H1 (cell line): ENCODE results near the gene LRFN3. TPM values are rescaled to one million over a fixed set of nuclear protein-coding genes. Genes with fewer than 3 reads are reported as not detected.

ENCODE experiments used
- CBX5 ChIP-seq: fragments of 300-800, 300-1000 bp; sonication (generic); IDR thresholded peaks from 2 replicates; pipeline ENCODE4 v1.7.1; 2016; ENCODE audit warnings: antibody characterized with exemption, low read length, low read depth
- JUND ChIP-seq: IDR thresholded peaks from 2 replicates; pipeline ENCODE4 v1.6.1; 2011; ENCODE audit warnings: mild to moderate bottlenecking, improper control_type of control experiment, low read length
- KDM4A ChIP-seq: IDR thresholded peaks from one replicate; pipeline ENCODE4 v1.7.1; 2012; ENCODE audit warnings: low read depth, mild to moderate bottlenecking, moderate library complexity, low read length, inconsistent platforms; ENCODE audit not compliant: severe bottlenecking
- RXRA ChIP-seq: IDR thresholded peaks from 2 replicates; pipeline ENCODE4 v1.6.1; 2011; ENCODE audit warnings: low read depth, mild to moderate bottlenecking, low read length, moderate library complexity; ENCODE audit not compliant: insufficient read depth
- TAF1 ChIP-seq: IDR thresholded peaks from 2 replicates; pipeline ENCODE4 v1.6.1; 2011; ENCODE audit warnings: mild to moderate bottlenecking, low read depth, low read length
- polyA plus RNA-seq, 7 experiments: library from polyadenylated mRNA; depleted of rRNA in 3 of 7; stranded (reverse) in 5 of 7; unstranded in 2 of 7; fragments of >200 nt in 5 of 7; fragments of 200-250 nt in 2 of 7; gene quantifications; 1 replicate in 5 of 7; 2 replicates in 1 of 7; 4 replicates in 1 of 7; pipeline versions ENCODE4 v1.2.1 to v1.2.3, GENCODE V29; 2011 to 2013; ENCODE audit warnings: missing spikeins in 2 of 7, mixed read lengths in 2 of 7
- total RNA-seq: library from RNA; stranded (reverse); fragmentation: NEBNext Ultra II Directional; extraction: Animal tissue kit (Norgen Biotek cat#: 25700); gene quantifications from 2 replicates; pipeline ENCODE4 v1.2.1, GENCODE V29; 2021

LRFN3 gene
- total and polyA plus RNA-seq, 2 of the 8 experiments (the other 6 are each of a cell fraction or from before 2014, with no cell fraction given), result 4.6 to 16.8 TPM

- TF ChIP-seq CBX5 (no peak), JUND (no peak), RXRA (no peak), KDM4A (no peak), TAF1 (no peak)
- TF ChIP-seq, all 59 proteins: peak for 0
Observed at GRCh38 chr19:35889370-35890112, 46.6 kb upstream of the LRFN3 start (continued).
